Natural killer cell (primary cell): ENCODE measurements around the gene BAIAP3. TPM values are rescaled to one million over a fixed set of nuclear protein-coding genes. Genes with fewer than 3 reads are reported as not detected.

Experiments used
- ATAC-seq, 3 donors: fragments of 150-1000 bp in 2 of 3; fragments of 200-7000 bp in 1 of 3; cut with Tn5 transposase; 1 replicate in 1 of 3; 2 replicates in 2 of 3; pipeline ENCODE4 v1.10.0; 2021; ENCODE audit warnings: mild to moderate bottlenecking in 2 of 3, moderate library complexity in 2 of 3
- DNase-seq, 2 donors: peaks; one replicate each; pipeline versions ENCODE4 v3.0.0 to v3.0.0-alpha.2; 2013 to 2021; ENCODE audit warnings: mixed read lengths in 1 of 2
- H3K27ac ChIP-seq: one replicate; pipeline ENCODE4 v1.5.1; 2013; ENCODE audit warnings: mild to moderate bottlenecking, low read length
- H3K27me3 ChIP-seq: one replicate; pipeline ENCODE4 v1.6.1; 2013; ENCODE audit warnings: low read length; ENCODE audit not compliant: control insufficient read depth, insufficient read depth
- H3K36me3 ChIP-seq: one replicate; pipeline ENCODE4 v1.6.1; 2013; ENCODE audit warnings: low read length; ENCODE audit not compliant: control insufficient read depth, insufficient read depth
- H3K4me1 ChIP-seq: one replicate; pipeline ENCODE4 v1.6.1; 2013; ENCODE audit warnings: low read length; ENCODE audit not compliant: control insufficient read depth, insufficient read depth
- H3K4me3 ChIP-seq: one replicate; pipeline ENCODE4 v1.5.1; 2013; ENCODE audit warnings: low read length
- H3K9me3 ChIP-seq: one replicate; pipeline ENCODE4 v1.6.1; 2013; ENCODE audit warnings: low read length; ENCODE audit not compliant: control insufficient read depth, insufficient read depth
- H3K27ac Mint-ChIP-seq, 2 donors: one replicate each; pipeline ENCODE4 v1.8.0; 2022; ENCODE audit warnings: mild to moderate bottlenecking in 2 of 2, mixed read lengths in 2 of 2, moderate library complexity in 1 of 2
- H3K27me3 Mint-ChIP-seq, 2 donors: one replicate each; pipeline ENCODE4 v1.8.0; 2022; ENCODE audit warnings: low read depth in 2 of 2, mixed read lengths in 2 of 2
- H3K36me3 Mint-ChIP-seq: one replicate; pipeline ENCODE4 v1.8.0; 2022; ENCODE audit warnings: mixed read lengths
- H3K4me1 Mint-ChIP-seq, 2 donors: one replicate each; pipeline ENCODE4 v1.8.0; 2022; ENCODE audit warnings: mixed read lengths in 2 of 2
- H3K4me3 Mint-ChIP-seq: one replicate; pipeline ENCODE4 v1.8.0; 2022; ENCODE audit warnings: mild to moderate bottlenecking, moderate library complexity, mixed read lengths
- H3K9me3 Mint-ChIP-seq, 2 donors: one replicate each; pipeline ENCODE4 v1.8.0; 2022; ENCODE audit warnings: mixed read lengths in 2 of 2
- CTCF ChIP-seq: fragments of 200-600 bp; IDR thresholded peaks from one replicate; pipeline ENCODE4 v1.8.0; 2022; ENCODE audit warnings: antibody characterized with exemption
- WGBS: methylation state at CpG from one replicate; pipeline ENCODE4 v1.1.7; 2013; ENCODE audit warnings: missing lambda C conversion rate; ENCODE audit not compliant: insufficient coverage; 5-methylcytosine and 5-hydroxymethylcytosine counted together
- intact Hi-C: fragments of 100-400 bp; cut with micrococcal nuclease; formaldehyde crosslinking; loops from one replicate; pipeline ENCODE4 v1.14.2; 2022
- total RNA-seq, 4 donors: library from RNA; stranded (reverse); fragments of 120-200 nt in 1 of 4; gene quantifications; one replicate each; pipeline versions ENCODE4 v1.2.3 to v1.2.4, GENCODE V29; 2013 to 2022

BAIAP3 gene
- total RNA-seq, 3 donors from 2014 or later (not counting 1 experiment from before 2014, with no cell fraction given): 17.7 to 21.7 (median 19.9) TPM

DNA sequence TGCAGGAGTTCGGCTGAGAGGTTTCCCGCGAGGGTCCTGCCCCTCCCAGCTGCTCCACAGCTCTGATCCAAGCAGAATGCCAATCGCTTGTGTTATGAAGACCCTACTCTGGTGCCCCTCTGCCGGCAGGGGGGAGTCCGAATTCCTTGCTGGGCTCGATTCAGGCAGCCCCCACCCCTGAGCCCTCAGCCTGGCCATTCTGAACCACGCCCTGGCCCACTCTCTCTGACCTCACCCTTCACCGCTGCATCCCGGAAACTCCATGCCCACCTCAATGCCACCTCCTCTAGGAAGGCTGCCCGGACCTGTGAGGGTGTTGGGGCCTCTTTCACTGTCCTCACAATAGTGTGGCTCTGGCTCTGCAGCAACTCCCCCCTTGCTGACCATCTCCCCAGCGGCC lies 31.9 kb upstream of the BAIAP3 start:
- H3K9me3 Mint-ChIP-seq: no peaks in the 10 kb centered on the region
- 85% methylated on average over 12 of the region's 12 CpGs for WGBS
- H3K9me3 ChIP-seq: no peaks in the 10 kb centered on the region
- intact Hi-C loops: loop anchor here (2.0 kb wide), 2 partner anchors 41 to 111 kb away; no protein-coding TSS in a partner anchor
- ATAC-seq (no peak), DNase-seq (no peak)
- no peak overlapping the region for H3K4me3 Mint-ChIP-seq
- peaks cover 27% of the 10 kb centered on the region for H3K4me1 ChIP-seq
- peaks cover 3% of the 10 kb centered on the region for H3K27me3 ChIP-seq
- no peaks in the 10 kb centered on the region for H3K36me3 ChIP-seq
- peaks cover 4 to 24% of the 10 kb centered on the region in 2 donors for H3K4me1 Mint-ChIP-seq
- no peak overlapping the region for H3K27ac ChIP-seq
- peaks cover 4 to 6% of the 10 kb centered on the region in 2 donors for H3K27me3 Mint-ChIP-seq
- TF ChIP-seq CTCF: no peak
- no peak overlapping the region for H3K27ac Mint-ChIP-seq
- H3K36me3 Mint-ChIP-seq: no peaks in the 10 kb centered on the region
- no peak overlapping the region for H3K4me3 ChIP-seq

GRCh38 chr16:1305823-1306222 lies 27.6 kb upstream of the BAIAP3 start:
- Histone ChIP-seq H3K27ac (no peak overlapping the region), H3K36me3 (no peaks in the 10 kb centered on the region), H3K9me3 (no peaks in the 10 kb centered on the region), H3K4me1 (peaks cover 35% of the 10 kb centered on the region), H3K27me3 (no peaks in the 10 kb centered on the region), H3K4me3 (no peak overlapping the region)
- no peak overlapping the region for H3K27ac Mint-ChIP-seq
- 56% methylated on average over 12 of the region's 12 CpGs for WGBS
- H3K4me1 Mint-ChIP-seq: peaks cover 14 to 31% of the 10 kb centered on the region in 2 donors
- intact Hi-C loops: no loop called here
- no peaks in the 10 kb centered on the region for H3K27me3 Mint-ChIP-seq
- no peak for TF ChIP-seq CTCF
- no peak overlapping the region for H3K4me3 Mint-ChIP-seq
- no peaks in the 10 kb centered on the region for H3K9me3 Mint-ChIP-seq
- DNase-seq (no peak), ATAC-seq (no peak)
- H3K36me3 Mint-ChIP-seq: no peaks in the 10 kb centered on the region

GRCh38 chr16:1306334-1306733 lies 27.1 kb upstream of the BAIAP3 start:
- no peaks in the 10 kb centered on the region for H3K27me3 ChIP-seq
- peaks cover 35% of the 10 kb centered on the region for H3K4me1 ChIP-seq
- no peaks in the 10 kb centered on the region for H3K36me3 Mint-ChIP-seq
- H3K4me3 ChIP-seq: no peak overlapping the region
- no peaks in the 10 kb centered on the region for H3K27me3 Mint-ChIP-seq
- no peaks in the 10 kb centered on the region for H3K9me3 ChIP-seq
- no peaks in the 10 kb centered on the region for H3K9me3 Mint-ChIP-seq
- H3K4me3 Mint-ChIP-seq: no peak overlapping the region
- DNase-seq (no peak), ATAC-seq (no peak)
- no peak for TF ChIP-seq CTCF
- intact Hi-C loops: no loop called here
- peaks cover 19 to 36% of the 10 kb centered on the region in 2 donors for H3K4me1 Mint-ChIP-seq
- H3K36me3 ChIP-seq: no peaks in the 10 kb centered on the region
- no peak overlapping the region for H3K27ac Mint-ChIP-seq
- no peak overlapping the region for H3K27ac ChIP-seq
- WGBS: 71% methylated on average over 4 of the region's 4 CpGs
